Suprapubic skin (tissue), 4 donors: ENCODE measurements around the gene STAB2.

Source experiments
- POLR2A ChIP-seq, 2 donors: fragments of 450-650 bp; IDR thresholded peaks; one replicate each; pipeline ENCODE4 v1.6.1; 2017; ENCODE audit warnings: antibody characterized with exemption in 2 of 2, mild to moderate bottlenecking in 2 of 2, moderate library complexity in 2 of 2
- POLR2AphosphoS5 ChIP-seq, 3 donors: sonication (generic); formaldehyde crosslinking; IDR thresholded peaks; one replicate each; pipeline ENCODE4 v1.6.1; 2017; ENCODE audit warnings: antibody characterized with exemption in 3 of 3
- TF ChIP-seq, protein P1 (sequence below), 2 donors: fragments of 200-600 bp in 1 of 2; fragments of 450-650 bp in 1 of 2; sonication (generic) in 1 of 2; IDR thresholded peaks; one replicate each; pipeline ENCODE4 v1.5.1; 2016 to 2019; ENCODE audit warnings: antibody characterized with exemption in 2 of 2, mild to moderate bottlenecking in 1 of 2, moderate library complexity in 1 of 2

GRCh38 chr12:103772367-103773108 lies 185.5 kb downstream of the STAB2 start:
- TF ChIP-seq, protein P1, sequence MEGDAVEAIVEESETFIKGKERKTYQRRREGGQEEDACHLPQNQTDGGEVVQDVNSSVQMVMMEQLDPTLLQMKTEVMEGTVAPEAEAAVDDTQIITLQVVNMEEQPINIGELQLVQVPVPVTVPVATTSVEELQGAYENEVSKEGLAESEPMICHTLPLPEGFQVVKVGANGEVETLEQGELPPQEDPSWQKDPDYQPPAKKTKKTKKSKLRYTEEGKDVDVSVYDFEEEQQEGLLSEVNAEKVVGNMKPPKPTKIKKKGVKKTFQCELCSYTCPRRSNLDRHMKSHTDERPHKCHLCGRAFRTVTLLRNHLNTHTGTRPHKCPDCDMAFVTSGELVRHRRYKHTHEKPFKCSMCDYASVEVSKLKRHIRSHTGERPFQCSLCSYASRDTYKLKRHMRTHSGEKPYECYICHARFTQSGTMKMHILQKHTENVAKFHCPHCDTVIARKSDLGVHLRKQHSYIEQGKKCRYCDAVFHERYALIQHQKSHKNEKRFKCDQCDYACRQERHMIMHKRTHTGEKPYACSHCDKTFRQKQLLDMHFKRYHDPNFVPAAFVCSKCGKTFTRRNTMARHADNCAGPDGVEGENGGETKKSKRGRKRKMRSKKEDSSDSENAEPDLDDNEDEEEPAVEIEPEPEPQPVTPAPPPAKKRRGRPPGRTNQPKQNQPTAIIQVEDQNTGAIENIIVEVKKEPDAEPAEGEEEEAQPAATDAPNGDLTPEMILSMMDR (IDR thresholded peaks at IDR 0.05) = no peak
- no peak for TF ChIP-seq POLR2A (IDR thresholded peaks at IDR 0.05)
- no peak for TF ChIP-seq POLR2AphosphoS5 (IDR thresholded peaks at IDR 0.05)
